NK-92 treated with Interleukin-12 subunit alpha and Interleukin-12 subunit beta, amount 100 ng/mL, for 24 hours (cell line): ENCODE data around the gene GABRA6.
"Not testable (repeated sequence)": the region's sequence is repeated elsewhere in the genome, so short reads cannot be mapped to it uniquely, and the experiment has no call there.

Experiments
- DNase-seq: peaks from one replicate; lab custom pipeline; 2025; lab: John Stamatoyannopoulos, UW

The GABRA6 gene

DNA sequence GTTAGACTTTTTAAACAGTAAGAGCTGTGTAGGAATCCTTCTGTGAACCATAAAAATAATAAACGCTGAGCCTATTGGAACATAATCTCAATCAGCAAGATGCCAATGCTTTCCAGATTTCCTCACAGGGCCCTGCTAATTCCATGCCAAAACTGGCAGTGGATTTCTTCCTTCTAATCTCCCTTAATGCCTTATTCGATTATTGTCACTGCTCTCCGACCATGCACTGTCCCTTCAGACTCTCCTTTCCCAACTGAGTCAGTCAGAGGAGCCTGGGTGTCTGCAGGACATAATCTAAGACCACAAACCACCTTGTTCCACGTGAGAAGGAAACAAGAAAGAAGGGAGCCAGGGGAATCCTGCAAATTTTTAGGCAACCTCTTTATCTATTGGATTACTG, at the start of gene GABRA6:
Gene GABRA6 (plus strand): TSS at position 261 of the 400 bp plus-strand sequence. CDS start 269 bp downstream, outside the sequence.
- no peak for DNase-seq

DNA sequence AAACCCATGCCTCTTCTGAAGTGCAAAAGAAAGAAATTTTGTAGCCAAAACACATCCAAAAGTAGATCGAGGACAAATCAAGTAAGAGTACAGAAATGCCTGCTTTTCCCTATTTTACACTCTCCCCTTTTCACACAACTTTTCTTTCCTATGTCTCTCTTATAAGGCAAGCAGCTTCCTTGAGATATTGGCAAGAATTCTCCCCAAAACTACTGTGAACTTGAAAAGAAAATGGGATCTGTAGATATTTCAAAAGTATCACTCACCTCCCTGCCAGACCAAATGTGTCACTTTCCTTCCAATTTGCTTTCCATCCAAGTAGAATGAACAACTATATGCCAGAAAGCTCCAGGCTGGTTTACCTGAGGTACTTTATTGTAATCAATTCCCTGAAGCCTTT, 47.9 kb upstream of the GABRA6 start:
- DNase-seq = no peak

GRCh38 chr5:161641444-161641843, 44.1 kb upstream of the GABRA6 start:
- no peak for DNase-seq

GRCh38 chr5:161645264-161645663, 40.3 kb upstream of the GABRA6 start:
- no peak for DNase-seq

GRCh38 chr5:161651926-161652325, 33.6 kb upstream of the GABRA6 start:
- not testable (repeated sequence) for DNase-seq

DNA sequence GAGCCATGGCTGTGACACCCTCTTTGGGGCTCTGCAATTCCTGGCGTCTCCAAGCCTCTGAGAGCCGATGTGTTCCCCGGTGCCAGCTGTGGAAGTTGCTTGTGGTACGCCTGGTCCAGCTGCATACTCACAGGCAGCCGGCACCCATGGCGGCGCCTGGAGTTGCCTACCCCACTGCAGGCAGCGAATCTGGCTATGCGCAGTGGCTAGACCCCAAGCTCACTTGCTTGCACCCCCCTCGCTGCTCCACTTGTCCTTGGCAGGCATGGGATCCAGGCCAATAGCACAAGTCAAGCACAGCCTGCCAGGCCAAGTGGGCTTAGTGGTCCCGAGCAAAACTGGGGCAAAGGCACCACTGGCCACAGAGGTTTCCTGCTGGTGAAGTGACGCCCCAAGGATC, 24.7 kb upstream of the GABRA6 start:
- no peak for DNase-seq

DNA sequence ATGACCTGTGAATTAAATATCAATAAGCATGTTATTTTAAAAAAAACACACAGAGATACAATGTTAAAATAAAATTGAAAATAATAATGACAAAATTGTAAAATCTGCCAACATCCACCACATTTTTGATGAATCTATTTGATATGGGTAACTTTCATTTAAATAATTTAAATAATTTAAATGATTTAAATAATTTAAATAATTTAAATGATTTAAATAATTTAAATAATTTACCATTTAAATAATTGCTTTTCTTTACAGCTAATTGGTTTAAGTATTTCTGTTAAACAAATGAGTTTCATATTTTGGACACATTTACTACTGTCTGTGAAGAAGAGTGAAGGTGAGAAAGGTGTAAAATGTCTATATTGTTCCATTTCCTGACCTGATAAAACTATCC, 22.1 kb upstream of the GABRA6 start:
- no peak for DNase-seq

GRCh38 chr5:161676103-161676502, 9.4 kb upstream of the GABRA6 start:
- DNase-seq = no peak

DNA sequence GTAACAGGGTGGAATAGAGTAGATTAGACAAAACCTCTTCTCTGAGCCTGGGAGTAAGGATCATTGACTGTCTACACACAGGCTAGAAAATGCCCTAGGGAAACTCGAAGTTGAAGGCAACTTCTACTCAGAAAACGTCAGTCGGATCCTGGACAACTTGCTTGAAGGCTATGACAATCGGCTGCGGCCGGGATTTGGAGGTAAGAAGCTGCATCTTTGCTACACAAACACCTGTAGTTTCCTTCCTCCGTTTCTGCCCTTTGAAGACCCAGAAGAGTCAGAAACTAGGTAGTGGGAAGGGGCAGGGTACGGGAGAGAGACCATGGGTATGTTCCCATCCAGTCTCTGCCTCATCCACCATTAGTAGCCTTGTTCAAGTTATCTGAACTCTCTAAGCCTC, 628 bp downstream of the GABRA6 start:
- DNase-seq = no peak

DNA sequence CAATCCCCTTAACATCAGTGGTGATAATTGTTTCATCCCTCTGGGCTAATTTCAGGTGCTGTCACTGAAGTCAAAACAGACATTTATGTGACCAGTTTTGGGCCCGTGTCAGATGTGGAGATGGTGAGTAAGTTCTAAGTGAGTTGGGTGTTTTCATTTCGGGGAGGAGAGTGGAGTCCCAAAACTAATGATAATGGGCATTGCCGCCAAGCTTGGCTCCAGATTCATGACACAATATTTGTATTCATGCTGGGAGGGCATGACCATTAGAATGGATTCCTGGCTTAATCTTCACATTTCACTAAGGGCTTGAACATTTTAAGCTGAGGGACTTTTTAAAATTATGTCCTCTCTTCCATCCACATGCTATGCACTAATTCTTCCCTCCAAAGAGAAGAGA, 1.4 kb downstream of the GABRA6 start:
- DNase-seq = no peak

- no peak for DNase-seq
Observed at GRCh38 chr5:161687316-161687715, 1.8 kb downstream of the GABRA6 start.

DNA sequence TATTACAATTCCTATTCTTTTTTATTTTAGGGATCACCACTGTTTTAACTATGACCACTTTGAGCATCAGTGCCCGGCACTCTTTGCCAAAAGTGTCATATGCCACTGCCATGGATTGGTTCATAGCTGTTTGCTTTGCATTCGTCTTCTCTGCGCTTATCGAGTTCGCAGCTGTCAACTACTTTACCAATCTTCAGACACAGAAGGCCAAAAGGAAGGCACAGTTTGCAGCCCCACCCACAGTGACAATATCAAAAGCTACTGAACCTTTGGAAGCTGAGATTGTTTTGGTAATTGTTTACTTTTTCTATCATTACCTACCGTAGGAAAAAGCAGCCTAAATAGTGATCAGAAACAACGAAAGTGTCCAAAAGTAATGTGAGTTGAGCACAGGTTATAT, 6.4 kb downstream of the GABRA6 start:
- DNase-seq = no peak

GRCh38 chr5:161697001-161697400, 11.5 kb downstream of the GABRA6 start:
- DNase-seq = no peak

- DNase-seq = no peak
Observed at GRCh38 chr5:161700065-161700464, 14.5 kb downstream of the GABRA6 start.

- DNase-seq = no peak
Observed at GRCh38 chr5:161703528-161703927, 18.0 kb downstream of the GABRA6 start.

GRCh38 chr5:161707382-161707781, 21.9 kb downstream of the GABRA6 start:
- DNase-seq = no peak

- no peak for DNase-seq
Observed at GRCh38 chr5:161709239-161709638, 23.7 kb downstream of the GABRA6 start.

DNA sequence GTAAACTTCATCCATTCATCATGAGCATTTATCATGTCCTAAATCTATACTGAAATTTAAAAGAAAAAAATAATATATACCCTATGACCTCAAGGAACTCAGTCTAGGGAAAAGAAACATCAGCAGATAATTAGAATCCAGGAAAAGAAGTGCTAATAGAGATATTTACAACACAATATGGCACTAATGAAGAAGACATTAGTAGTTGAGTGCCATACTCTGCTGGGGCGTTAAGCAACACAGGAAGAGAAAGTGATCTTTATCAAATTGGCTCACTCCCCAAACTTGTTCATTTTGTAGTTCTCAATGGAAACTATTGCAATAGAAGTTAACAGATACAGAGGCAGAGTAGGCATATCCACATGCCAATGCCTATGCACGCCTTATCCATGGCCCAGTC, 27.5 kb downstream of the GABRA6 start:
- no peak for DNase-seq

- no peak for DNase-seq
Observed at GRCh38 chr5:161719157-161719556, 33.6 kb downstream of the GABRA6 start.

DNA sequence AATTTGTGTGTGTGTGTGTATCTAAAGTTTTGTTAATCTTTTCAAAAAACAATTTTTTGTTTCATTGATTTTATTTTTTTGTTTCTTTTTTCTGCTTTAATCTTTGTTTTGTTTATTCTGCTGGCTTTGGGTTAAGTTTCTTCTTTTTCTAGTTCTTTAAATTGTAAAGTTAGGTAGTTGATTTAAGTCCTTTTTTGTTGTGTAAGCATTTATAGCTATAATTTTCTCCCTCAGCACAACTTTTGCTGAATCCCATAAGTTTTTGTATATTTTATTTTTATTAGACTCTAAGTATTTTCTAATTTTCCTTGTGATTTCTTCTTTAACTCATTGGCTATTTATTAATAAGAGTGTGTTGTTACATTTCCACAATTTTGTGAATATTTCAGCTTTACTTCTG, 34.9 kb downstream of the GABRA6 start:
- DNase-seq = no peak

GRCh38 chr5:161734741-161735140, 49.2 kb downstream of the GABRA6 start:
- no peak for DNase-seq

GRCh38 chr5:161740433-161740832, 54.9 kb downstream of the GABRA6 start:
- no peak for DNase-seq

DNA sequence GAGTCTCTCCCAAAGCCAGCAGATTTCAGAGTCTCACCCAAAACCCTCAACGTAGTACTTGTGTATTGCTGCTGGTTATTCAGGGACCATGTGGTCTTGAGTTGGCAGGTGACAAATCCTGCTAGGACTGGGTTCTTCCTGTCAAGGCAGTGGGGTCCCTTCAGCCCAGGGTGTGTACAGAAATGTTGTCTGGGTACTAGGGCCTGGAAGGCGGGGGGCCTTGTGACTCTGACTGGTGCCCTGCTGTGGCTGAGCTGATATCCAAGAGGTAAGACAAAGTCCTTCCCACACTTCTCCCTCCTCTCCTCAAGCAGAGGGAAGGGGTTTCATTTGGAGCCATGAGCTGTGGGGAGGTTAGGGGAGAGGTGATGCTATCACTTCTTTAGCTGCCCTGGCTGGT, 58.8 kb downstream of the GABRA6 start:
- no peak for DNase-seq

DNA sequence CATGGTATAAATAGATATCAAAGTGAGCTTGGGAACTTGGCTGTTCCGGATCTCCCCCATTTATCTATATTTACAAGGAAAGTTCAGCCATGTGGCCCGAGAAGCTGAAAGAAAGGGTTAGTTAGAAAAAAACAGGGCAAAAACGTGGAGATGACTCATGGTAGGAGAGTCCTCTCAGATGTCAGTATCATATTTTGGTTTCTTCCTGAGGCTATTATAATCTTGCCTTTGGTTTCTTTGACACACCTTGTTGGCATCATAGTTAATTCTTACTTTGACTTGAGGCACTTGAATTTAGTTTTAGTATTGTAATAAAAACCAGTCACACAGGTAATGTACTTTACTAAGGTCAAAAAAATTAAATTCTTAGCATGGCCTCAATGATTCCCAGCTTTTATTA, 59.9 kb downstream of the GABRA6 start:
- no peak for DNase-seq

DNA sequence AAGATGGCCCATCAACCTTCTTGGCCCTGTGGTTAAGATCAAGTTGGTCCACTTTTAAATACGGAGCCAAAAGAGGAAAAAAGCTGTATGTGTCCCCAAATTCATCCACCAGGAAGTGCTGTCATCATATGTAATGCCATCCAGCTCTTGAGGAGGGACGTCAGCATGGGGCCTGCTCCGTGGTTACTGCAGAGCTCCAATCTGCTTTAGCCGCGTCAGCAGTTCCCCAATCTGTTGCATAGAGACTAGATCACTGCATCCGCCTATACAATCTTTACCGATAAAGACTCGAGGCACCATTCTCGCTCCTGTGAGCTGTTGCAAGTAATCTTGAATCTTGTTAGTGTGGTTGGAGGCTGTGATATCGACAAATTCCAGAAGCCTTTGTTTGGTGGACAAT, 65.7 kb downstream of the GABRA6 start:
- no peak for DNase-seq
